Ovary (tissue), 9 donors: Measurements from ENCODE around the gene CARD8. TPM values are rescaled to one million over a fixed set of nuclear protein-coding genes. Genes with fewer than 3 reads are reported as not detected.

Source experiments
- DNase-seq, 5 donors: peaks; one replicate each; pipeline ENCODE4 v3.0.0-alpha.2; 2019 to 2020
- H3K27ac ChIP-seq, 2 donors: fragments of 200-600 bp; one replicate each; pipeline versions ENCODE4 v1.5.1 to v1.8.0; 2019 to 2022
- H3K27me3 ChIP-seq: fragments of 200-600 bp; one replicate; pipeline ENCODE4 v1.8.0; 2022
- H3K36me3 ChIP-seq: fragments of 200-600 bp; sonication (generic); one replicate; pipeline ENCODE4 v1.5.1; 2019
- H3K4me1 ChIP-seq: one replicate; pipeline ENCODE4 v1.8.1; 2013; ENCODE audit warnings: mild to moderate bottlenecking, moderate library complexity; ENCODE audit not compliant: insufficient read depth
- H3K4me3 ChIP-seq: fragments of 200-600 bp; sonication (generic); one replicate; pipeline ENCODE4 v1.5.1; 2017
- H3K9me3 ChIP-seq, 2 donors: fragments of 200-600 bp in 1 of 2; sonication (generic) in 1 of 2; one replicate each; pipeline versions ENCODE4 v1.5.1 to v1.8.1; 2013 to 2019; ENCODE audit warnings: mild to moderate bottlenecking in 1 of 2, moderate library complexity in 1 of 2
- CTCF ChIP-seq, 3 donors: fragments of 450-650 bp in 2 of 3; fragments of 200-600 bp in 1 of 3; IDR thresholded peaks; one replicate each; pipeline versions ENCODE4 v1.5.1 to v1.8.0; 2016 to 2022; ENCODE audit warnings: antibody characterized with exemption in 3 of 3, mild to moderate bottlenecking in 1 of 3
- EP300 ChIP-seq: sonication (generic); formaldehyde crosslinking; IDR thresholded peaks from one replicate; pipeline ENCODE4 v1.6.1; 2017; ENCODE audit warnings: antibody characterized with exemption
- POLR2A ChIP-seq: fragments of 450-650 bp; IDR thresholded peaks from one replicate; pipeline ENCODE4 v1.6.1; 2017; ENCODE audit warnings: antibody characterized with exemption, mild to moderate bottlenecking, moderate library complexity
- WGBS, 3 donors: extraction: QIAGEN DNeasy Blood & Tissue Kit in 1 of 3; methylation state at CpG; one replicate each; pipeline versions ENCODE4 v1.1.5 to v1.1.7; 2013 to 2017; 5-methylcytosine and 5-hydroxymethylcytosine counted together
- intact Hi-C, 4 donors: fragments of 100-400 bp; cut with DNase I; formaldehyde crosslinking; loops; one replicate each; pipeline versions ENCODE4 v1.11.0 to v1.15.1; 2022 to 2023
- polyA plus RNA-seq, 2 donors: library from polyadenylated mRNA; stranded (reverse); fragments of 200-250 nt in 1 of 2; fragments of 350-450 nt in 1 of 2; fragmentation: Illumina TruSeq in 1 of 2; extraction: RNeasy Lipid Tissue Mini Kit (QIAGEN cat#74804) in 1 of 2; gene quantifications; one replicate each; pipeline ENCODE4 v1.2.3, GENCODE V29; 2013 to 2014
- total RNA-seq, 7 donors: library from RNA; depleted of rRNA in 2 of 7; stranded (reverse); fragments of >200 nt in 2 of 7; fragmentation: NEBNext Ultra II Directional in 3 of 7; extraction: Animal tissue kit (Norgen Biotek cat#: 25700) in 3 of 7; gene quantifications; one replicate each; pipeline versions ENCODE4 v1.1.0 to v1.2.4, GENCODE V29; 2016 to 2023
- donor health status: DM: no; HTN: no; CAD: no; lungs with moderate emphysema.
- donor health status: DM: no; HTN: no; CAD: no.
- donor health status: Bipolar disorder and iron deficiency.
- donor health status: DM: yes; HTN: yes; CAD: no.
- donor health status: DM: no; HTN: no; CAD: no.
- donor health status: DM: yes; HTN: yes; CAD: no.

CARD8 gene
- total and polyA plus RNA-seq, 9 donors = 10.0 to 48.0 (median 24.9) TPM

DNA sequence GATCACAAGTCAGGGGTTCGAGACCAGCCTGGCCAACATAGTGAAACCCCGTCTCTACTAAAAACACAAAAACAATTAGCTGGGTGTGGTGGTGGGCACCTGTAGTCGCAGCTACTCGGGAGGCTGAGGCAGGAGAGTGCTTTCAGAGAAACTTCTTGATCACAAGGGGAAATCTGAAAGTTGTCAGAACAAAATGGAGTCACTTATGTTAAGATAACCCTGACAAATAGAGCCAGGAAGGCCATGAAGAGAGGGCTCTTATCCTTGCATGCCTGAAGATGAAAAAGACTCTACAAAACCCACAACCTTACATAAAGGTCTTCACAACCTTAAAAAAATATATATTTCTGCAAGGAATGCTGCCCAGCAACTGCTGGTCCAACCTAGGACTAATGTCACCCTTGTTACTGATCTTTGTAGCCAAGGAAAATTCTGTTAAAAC is 1.2 kb downstream of the CARD8 start:
- Histone ChIP-seq H3K4me3 (peak overlapping the region; percentile 76), H3K4me1 (peaks cover 3% of the 10 kb centered on the region), H3K27me3 (no peaks in the 10 kb centered on the region), H3K9me3 (no peaks in the 10 kb centered on the region), H3K27ac (no peak overlapping the region), H3K36me3 (no peaks in the 10 kb centered on the region)
- TF ChIP-seq POLR2A (no peak), CTCF (IDR thresholded peaks at IDR 0.05) (no peak), EP300 (no peak)
- DNase-seq = no peak
- 92 to 94% (median 93%) methylated on average over 4 of the region's 4 CpGs for WGBS, 3 donors
- intact Hi-C loops = loop anchor here in 1 of 4 donors (10.0 kb wide), 1 partner anchor 140 kb away; the partner anchor contains the start of gene PLA2G4C

DNA sequence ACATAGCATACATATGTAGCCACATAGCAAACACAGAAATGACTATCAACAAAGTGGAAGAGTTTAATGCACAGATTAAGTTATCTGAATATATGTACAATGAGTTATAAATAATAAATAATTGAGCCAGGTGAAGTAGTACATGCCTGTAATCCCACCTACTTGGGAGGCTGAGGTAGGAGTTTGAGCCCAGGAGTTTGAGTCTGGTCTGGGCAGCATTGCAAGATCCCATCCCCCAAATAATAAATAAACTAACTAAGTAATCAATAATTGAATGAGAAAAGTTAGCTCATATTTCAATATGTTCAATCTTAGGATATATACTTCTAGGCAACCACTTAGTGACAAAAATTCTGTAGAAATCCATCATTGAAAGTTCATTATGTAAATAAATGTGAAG is 1.7 kb downstream of the CARD8 start:
- Histone ChIP-seq H3K4me1 (peaks cover 3% of the 10 kb centered on the region), H3K36me3 (no peaks in the 10 kb centered on the region), H3K27ac (no peak overlapping the region), H3K27me3 (no peaks in the 10 kb centered on the region), H3K4me3 (no peak overlapping the region), H3K9me3 (no peaks in the 10 kb centered on the region)
- TF ChIP-seq EP300 (no peak), CTCF (IDR thresholded peaks at IDR 0.05) (no peak), POLR2A (no peak)
- intact Hi-C loops = loop anchor here in 1 of 4 donors (10.0 kb wide), 1 partner anchor 139 kb away; the partner anchor contains the start of gene PLA2G4C
- no peak for DNase-seq

GRCh38 chr19:48252609-48253008 is 3.1 kb downstream of the CARD8 start:
- intact Hi-C loops = loop anchor here in 1 of 4 donors (10.0 kb wide), 1 partner anchor 138 kb away; the partner anchor contains the start of gene PLA2G4C

GRCh38 chr19:48250290-48251025 is 5.3 kb downstream of the CARD8 start:
- no peak overlapping the region for H3K4me3 ChIP-seq
- no peaks in the 10 kb centered on the region for H3K27me3 ChIP-seq
- WGBS, 3 donors = 85 to 95% (median 90%) methylated on average over 2 of the region's 2 CpGs
- no peaks in the 10 kb centered on the region for H3K9me3 ChIP-seq
- DNase-seq = no peak
- intact Hi-C loops = loop anchor here in 1 of 4 donors (10.0 kb wide), 1 partner anchor 136 kb away; the partner anchor contains the start of gene PLA2G4C
- peaks cover 3% of the 10 kb centered on the region for H3K4me1 ChIP-seq
- TF ChIP-seq POLR2A (no peak), EP300 (no peak), CTCF (IDR thresholded peaks at IDR 0.05) (no peak)
- H3K36me3 ChIP-seq = no peaks in the 10 kb centered on the region
- no peak overlapping the region for H3K27ac ChIP-seq

More at GRCh38 chr19:48252609-48253008, 3.1 kb downstream of the CARD8 start:
- peaks cover 3% of the 10 kb centered on the region for H3K4me1 ChIP-seq
- TF ChIP-seq CTCF (IDR thresholded peaks at IDR 0.05) = no peak
- TF ChIP-seq POLR2A = no peak
- no peak for TF ChIP-seq EP300
- no peaks in the 10 kb centered on the region for H3K27me3 ChIP-seq
- H3K27ac ChIP-seq = no peak overlapping the region
- 84 to 88% (median 87%) methylated on average over 4 of the region's 4 CpGs for WGBS, 3 donors
- no peak for DNase-seq
- H3K36me3 ChIP-seq = no peaks in the 10 kb centered on the region
- no peak overlapping the region for H3K4me3 ChIP-seq
- no peaks in the 10 kb centered on the region for H3K9me3 ChIP-seq
